ENCODE data around the gene MYBPC3.

GRCh38 chr11:47340980-47341775, 11.3 kb downstream of the MYBPC3 start:
- TF ChIP-seq CTCF (IDR thresholded peaks at IDR 0.05), result no peak
- no peak for TF ChIP-seq POLR2A (IDR thresholded peaks at IDR 0.05)

All from thyroid gland (tissue), 4 donors.